HG02642 (cell line): ENCODE data around the gene COMMD1.

Experiments
- ATAC-seq: cut with Tn5 transposase; IDR thresholded peaks from one replicate; pipeline ENCODE4 v1.9.1; 2021; ENCODE audit warnings: mild to moderate bottlenecking; ENCODE audit not compliant: unreplicated experiment, poor library complexity

Gene COMMD1

DNA sequence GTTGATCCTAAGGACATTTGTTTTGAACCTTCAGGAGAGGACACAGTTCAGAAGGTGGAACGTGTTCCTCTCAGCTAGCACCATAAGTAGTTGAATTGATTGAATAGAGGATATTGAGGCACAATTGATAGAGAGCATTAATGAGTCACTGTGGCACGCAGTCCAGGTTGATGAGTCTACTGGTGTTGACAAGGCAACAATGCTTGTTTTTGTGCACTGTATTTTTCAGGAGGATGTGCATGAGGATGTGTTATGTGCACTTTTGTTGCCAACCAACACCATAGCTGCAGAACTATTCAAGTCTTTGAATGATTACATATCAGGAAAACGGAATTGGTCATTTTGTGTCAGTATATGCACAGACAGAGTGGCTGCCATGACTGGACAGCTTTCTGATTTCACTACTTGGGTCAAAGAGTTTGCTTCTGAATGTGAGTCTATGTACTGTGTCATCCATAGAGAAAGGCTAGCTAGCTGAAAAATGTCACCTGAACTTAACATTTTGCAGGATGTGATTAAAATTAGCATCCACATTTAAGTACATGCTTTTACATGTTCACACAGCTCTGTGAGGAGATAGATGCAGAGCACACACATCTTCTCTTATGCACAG is 150.4 kb downstream of the COMMD1 start:
- no peak for ATAC-seq

- ATAC-seq = no peak
These were observed 150.9 kb downstream of the COMMD1 start for GRCh38 chr2:62056341-62056740.

- ATAC-seq = no peak
These were observed 159.8 kb downstream of the COMMD1 start for GRCh38 chr2:62065243-62065642.

GRCh38 chr2:62071126-62071598 is 165.7 kb downstream of the COMMD1 start:
- no peak for ATAC-seq

DNA sequence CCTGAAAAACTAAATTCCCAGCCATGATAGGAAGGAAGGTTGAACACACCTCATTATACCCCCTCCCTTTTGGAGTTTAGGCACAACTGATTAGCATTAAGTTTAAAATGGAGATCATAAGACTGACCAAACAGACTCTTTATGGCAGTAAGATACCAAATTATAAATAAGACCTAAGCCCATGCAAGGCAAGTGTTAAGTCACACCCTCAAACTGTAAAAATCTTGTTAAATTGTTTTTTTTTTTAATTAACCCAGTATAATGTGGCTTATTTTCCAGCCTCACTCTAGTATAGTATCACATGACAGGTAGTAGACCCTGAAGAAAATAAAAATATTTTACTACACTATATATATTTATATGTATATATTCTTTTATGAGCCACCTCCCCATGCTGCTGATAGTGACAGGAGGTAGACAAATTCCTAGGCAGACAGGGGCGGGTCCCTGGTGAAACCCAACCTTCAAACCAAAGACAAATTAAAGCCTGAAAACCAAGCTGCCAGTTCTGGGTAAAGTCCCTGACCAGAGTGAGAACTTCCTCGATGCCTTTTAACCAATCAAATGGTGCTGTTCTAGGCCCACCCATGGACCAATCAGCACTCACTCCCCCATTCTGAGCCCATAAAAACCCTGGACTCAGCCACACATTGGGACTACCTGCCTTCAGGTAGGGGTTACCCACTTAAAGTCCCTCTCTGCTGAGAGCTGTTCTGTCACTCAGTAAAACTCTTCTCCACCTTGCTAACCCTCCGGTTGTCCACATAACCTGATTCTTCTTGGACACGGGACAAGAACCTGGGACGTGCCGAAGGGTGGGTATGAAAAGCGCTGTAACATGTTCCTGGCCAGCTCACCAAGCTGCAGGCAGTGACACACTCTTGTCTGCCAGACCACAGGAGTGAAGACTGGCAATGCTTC is 166.5 kb downstream of the COMMD1 start:
- ATAC-seq = no peak

GRCh38 chr2:62074233-62074632 is 168.8 kb downstream of the COMMD1 start:
- no peak for ATAC-seq

- no peak for ATAC-seq
These were observed 171.6 kb downstream of the COMMD1 start for GRCh38 chr2:62076980-62077638.

GRCh38 chr2:62084801-62085200 is 179.3 kb downstream of the COMMD1 start:
- no peak for ATAC-seq

GRCh38 chr2:62089658-62090057 is 184.2 kb downstream of the COMMD1 start:
- no peak for ATAC-seq

GRCh38 chr2:62091471-62091870 is 186.0 kb downstream of the COMMD1 start:
- ATAC-seq = no peak

DNA sequence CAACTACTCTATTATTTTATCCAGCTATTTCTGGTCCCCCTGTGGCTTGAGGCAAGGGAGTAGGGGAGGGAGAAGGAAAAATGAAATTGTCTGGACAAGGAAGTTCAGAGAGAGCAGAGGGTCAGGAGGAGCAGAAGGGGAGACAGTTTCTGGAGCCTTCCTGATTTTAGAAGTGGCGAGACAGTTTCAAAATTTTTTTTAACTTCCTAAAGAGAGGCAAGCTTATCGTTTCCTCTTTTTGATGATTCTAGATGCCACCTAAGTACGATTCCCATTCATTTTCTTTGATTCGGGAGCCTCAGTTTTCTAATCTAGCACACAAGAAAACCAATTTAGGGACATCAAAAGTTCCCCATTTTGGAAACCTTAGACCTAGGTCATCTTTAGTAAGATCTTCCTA is 193.6 kb downstream of the COMMD1 start:
- peak; percentile 2 for ATAC-seq

DNA sequence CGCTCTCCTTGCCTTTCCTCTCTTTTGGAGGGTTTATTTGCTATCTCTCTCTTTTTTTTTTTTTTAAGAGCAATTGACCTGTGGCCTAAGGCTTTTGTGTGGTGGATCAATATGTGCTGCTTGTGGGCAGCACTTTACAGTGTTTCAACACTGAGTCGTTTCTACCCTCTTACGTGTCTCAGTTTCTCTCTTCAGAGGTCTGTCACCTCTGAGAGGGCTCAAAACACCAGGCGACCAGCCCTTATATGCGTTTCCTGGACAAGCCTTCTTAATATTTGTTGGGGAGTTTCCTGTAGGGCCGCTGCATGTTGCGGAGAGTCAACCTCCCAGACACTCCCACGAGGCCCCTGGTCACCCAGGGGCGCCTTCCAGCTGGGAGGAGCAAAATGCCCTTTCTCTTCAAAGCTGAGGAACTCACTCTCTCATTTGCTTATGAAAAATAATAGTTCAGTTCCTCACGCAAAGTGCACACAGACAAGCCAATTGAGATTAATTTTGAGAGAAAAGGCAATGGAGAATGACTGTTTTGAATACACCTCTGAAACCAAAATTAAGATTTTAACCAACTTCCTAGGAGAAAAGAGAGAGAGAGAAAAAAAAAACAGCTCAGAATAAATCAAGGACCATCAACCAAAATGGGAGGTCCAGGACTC is 194.2 kb downstream of the COMMD1 start:
- ATAC-seq = peak; percentile 90

- ATAC-seq = no peak
These were observed 196.4 kb downstream of the COMMD1 start for GRCh38 chr2:62101886-62102285.

DNA sequence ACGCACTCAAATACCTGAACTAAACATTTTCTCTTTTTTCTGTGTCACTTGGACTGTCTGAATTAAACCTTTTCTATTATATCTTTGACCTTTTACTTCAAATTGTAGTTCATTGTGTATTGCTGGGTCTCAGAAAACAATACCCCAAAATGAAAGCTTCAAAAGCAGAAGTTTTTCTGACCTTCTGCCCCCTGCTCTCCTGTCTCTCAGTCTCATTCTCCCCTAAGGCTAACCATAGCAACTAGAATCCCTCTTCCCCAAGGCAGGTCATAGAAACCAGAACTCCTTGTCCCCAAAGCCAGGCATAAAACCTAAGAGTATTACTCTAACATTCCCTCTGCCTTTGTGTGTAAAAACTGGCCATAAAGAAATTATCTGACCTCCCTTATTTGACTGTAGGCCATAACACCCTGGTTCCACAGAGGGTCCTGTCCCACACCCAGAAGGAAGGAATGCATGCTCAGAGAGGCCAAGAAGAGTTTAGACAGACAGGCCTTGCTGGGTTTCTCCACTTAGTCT is 197.0 kb downstream of the COMMD1 start:
- no peak for ATAC-seq

DNA sequence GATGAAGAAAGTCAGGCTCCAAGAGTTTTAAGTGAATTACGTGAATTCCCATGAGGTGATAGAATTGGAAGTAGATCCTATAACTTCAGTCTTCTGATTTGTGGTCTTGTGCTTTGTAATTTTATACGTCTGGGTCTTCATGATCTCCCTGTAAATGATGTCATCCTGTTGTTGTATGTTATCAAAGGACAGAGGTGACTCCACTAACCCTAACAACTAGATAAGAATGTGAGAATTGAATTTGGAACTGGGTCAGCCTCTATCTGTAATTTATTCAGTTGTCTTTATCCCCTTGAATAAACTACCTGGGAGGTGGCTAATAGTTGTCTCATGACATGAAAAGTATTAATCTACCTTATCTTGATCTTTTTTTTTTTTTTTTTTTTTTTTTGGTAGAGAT is 204.1 kb downstream of the COMMD1 start:
- no peak for ATAC-seq

DNA sequence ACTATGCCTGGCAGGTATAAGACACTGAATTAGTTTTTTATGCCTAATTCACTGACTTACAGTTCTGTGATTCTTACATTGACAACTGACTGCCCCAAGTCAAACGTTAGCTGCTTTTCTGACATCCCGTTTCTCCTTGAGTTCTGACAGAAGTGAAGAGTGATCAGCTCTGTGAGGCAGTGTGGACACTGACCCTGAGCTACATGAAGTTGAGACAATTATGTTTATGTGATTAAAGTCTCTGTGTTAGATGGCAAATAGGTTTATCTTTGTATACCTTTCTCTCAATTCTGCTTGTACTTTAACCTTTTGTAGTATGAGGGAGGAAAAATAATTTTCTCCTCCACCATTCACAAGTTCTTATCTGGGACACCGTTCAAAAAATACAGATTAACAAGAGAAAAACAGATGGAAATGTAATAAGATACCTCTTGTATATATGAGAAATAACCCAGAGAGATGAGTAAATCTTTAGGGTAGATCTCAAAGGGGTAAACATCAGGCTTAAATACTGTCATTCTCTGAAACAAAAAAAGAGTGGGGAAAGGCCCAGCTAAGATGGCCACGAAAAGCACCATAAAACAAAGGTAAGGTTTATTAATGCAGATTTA is 205.0 kb downstream of the COMMD1 start:
- ATAC-seq = no peak

GRCh38 chr2:62112179-62112578 is 206.7 kb downstream of the COMMD1 start:
- ATAC-seq = no peak

GRCh38 chr2:62114564-62114963 is 209.1 kb downstream of the COMMD1 start:
- ATAC-seq = no peak

DNA sequence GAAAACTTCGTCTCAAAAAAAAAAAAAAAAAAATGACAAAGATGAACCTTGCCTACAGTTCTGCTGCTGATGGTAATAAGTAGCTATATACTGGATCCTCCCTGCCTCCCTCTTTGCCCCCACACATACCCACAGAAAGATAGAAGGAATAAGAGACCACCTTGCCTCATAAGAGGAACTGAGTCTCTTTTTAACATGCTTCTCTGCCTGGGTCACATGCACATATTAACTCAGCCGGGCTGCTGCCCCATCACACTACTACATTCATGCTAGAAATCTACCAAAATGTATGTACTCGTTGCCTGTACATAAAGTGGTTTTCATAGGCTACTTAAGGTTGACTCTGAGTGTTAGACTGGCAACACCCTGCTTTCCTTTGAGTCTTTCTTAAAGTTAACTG is 211.5 kb downstream of the COMMD1 start:
- no peak for ATAC-seq

GRCh38 chr2:62118160-62118559 is 212.7 kb downstream of the COMMD1 start:
- no peak for ATAC-seq
